HS-5 (cell line): ENCODE results near the gene GRPEL2.
A peak's percentile ranks its signal among the peaks of the same experiment; 100 is the strongest.

Experiments used
- DNase-seq: peaks from one replicate; pipeline ENCODE4 v3.0.0-alpha.2; 2012; ENCODE audit warnings: low read depth

Gene GRPEL2

GRCh38 chr5:149319174-149319573, 26.1 kb upstream of the GRPEL2 start:
- no peak for DNase-seq

- DNase-seq: peak; percentile 82
Measured at GRCh38 chr5:149320791-149321330, 24.4 kb upstream of the GRPEL2 start.

GRCh38 chr5:149322518-149322917, 22.8 kb upstream of the GRPEL2 start:
- DNase-seq: no peak

GRCh38 chr5:149323210-149323609, 22.1 kb upstream of the GRPEL2 start:
- no peak for DNase-seq

- DNase-seq: no peak
Measured at GRCh38 chr5:149323621-149324205, 21.6 kb upstream of the GRPEL2 start.

GRCh38 chr5:149324641-149325040, 20.7 kb upstream of the GRPEL2 start:
- DNase-seq: no peak

GRCh38 chr5:149325166-149325735, 20.0 kb upstream of the GRPEL2 start:
- DNase-seq: no peak

- DNase-seq: no peak
Measured at GRCh38 chr5:149325894-149326293, 19.4 kb upstream of the GRPEL2 start.

GRCh38 chr5:149326611-149327010, 18.7 kb upstream of the GRPEL2 start:
- no peak for DNase-seq

- DNase-seq: no peak
Measured at GRCh38 chr5:149328177-149328576, 17.1 kb upstream of the GRPEL2 start.

GRCh38 chr5:149333711-149334443, 11.4 kb upstream of the GRPEL2 start:
- DNase-seq: no peak

- DNase-seq: no peak
Measured at GRCh38 chr5:149337736-149338135, 7.6 kb upstream of the GRPEL2 start.

- DNase-seq: no peak
Measured at GRCh38 chr5:149338364-149338763, 6.9 kb upstream of the GRPEL2 start.

- no peak for DNase-seq
Measured at GRCh38 chr5:149340920-149341319, 4.4 kb upstream of the GRPEL2 start.

- no peak for DNase-seq
Measured at GRCh38 chr5:149341876-149342275, 3.4 kb upstream of the GRPEL2 start.

- DNase-seq: no peak
Measured at GRCh38 chr5:149344151-149344550, 1.1 kb upstream of the GRPEL2 start.

- DNase-seq: no peak
Measured at GRCh38 chr5:149345892-149346222, 558 bp downstream of the GRPEL2 start.

- no peak for DNase-seq
Measured at GRCh38 chr5:149348518-149348917, 3.2 kb downstream of the GRPEL2 start.

- no peak for DNase-seq
Measured at GRCh38 chr5:149349382-149349781, 4.1 kb downstream of the GRPEL2 start.

- no peak for DNase-seq
Measured at GRCh38 chr5:149352169-149352568, 6.9 kb downstream of the GRPEL2 start.

GRCh38 chr5:149353911-149354310, 8.6 kb downstream of the GRPEL2 start:
- DNase-seq: no peak

- DNase-seq: no peak
Measured at GRCh38 chr5:149355688-149356087, 10.4 kb downstream of the GRPEL2 start.

GRCh38 chr5:149356391-149356790, 11.1 kb downstream of the GRPEL2 start:
- DNase-seq: no peak
